Activated naive CD4-positive, alpha-beta T cell treated with anti-CD3 and anti-CD28 coated beads, Interleukin-2, amount 50 U/mL, for 16 hours (primary cell): ENCODE results near the gene IGLON5.

ENCODE experiments used
- DNase-seq: peaks from one replicate; pipeline ENCODE4 v3.0.0-alpha.2; 2020

Gene IGLON5

DNA sequence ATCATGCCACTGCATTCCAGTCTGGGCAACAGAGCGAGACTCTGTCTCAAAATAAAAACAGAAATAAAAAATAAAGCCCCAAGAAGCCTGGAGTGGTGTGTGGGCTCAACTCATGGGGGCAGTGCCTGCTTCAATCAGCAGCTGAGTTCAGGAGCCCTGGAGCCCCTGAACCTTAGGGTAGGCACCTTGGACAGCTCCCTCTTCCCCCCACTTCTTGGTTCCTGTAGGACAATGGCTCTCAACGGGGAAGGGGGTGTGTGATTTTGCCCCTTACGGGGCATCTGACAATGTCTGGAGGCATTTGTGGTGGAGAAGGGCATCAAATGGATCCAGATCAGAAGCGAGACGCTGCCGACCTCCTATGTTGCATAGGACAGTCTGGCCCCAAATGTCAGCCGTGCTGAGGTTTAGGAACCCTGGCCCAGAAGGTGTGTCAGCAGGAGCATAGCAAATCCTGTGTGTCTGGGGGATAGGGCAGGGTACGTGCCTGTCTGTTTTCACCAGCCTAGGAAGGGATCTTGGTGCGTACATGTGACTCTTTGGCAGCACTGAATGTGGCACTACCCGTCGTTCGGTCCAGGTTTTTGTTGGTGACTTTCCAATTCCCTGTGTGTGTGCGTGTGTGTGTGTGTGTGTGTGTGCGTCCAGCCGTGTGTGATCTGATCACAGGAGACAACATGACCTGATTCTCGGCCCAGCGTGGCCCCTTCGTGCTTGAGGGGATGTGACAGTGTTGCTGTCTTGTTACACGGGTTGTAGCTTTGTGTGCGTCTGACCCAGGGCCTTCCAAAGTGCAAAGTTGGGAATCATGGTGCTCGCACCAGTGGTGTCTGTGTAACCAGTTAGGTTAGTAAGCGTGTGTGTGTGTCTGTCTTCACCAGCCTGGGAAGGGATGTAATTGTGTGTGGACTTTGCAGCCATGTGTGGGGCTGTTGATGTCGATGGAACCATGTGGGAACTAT, 7.5 kb downstream of the IGLON5 start:
- DNase-seq, result no peak

DNA sequence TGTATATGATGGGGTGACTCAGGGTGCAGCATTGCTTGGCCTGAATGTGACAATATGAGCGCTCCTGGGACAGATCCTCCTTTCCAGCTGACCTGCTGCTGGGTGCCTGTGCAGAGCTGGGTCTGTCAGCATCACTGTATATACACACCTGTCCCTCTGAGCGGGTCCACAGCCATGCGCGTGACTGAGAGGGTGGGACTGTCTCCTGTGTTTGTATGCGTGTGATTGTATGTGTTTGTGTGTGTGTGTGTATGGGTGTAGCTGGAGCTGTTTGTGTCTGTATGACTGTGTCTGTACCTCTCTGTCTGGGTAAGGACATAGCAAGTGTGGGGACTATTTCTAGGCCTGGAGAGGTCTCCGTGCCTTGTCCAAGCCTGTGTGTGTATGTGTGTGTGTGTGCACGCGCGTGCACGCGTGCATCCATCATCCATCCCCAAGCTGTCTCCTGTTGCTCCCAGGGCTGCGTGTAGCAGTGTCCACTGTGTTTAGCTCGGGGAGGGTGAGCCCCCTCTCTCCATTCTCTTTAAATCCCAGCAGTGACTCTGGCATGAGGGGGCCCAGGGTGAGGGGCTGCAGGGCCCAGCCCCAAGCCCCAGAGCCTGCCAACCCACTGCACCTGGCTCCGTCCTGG, 8.3 kb downstream of the IGLON5 start:
- DNase-seq, result no peak

DNA sequence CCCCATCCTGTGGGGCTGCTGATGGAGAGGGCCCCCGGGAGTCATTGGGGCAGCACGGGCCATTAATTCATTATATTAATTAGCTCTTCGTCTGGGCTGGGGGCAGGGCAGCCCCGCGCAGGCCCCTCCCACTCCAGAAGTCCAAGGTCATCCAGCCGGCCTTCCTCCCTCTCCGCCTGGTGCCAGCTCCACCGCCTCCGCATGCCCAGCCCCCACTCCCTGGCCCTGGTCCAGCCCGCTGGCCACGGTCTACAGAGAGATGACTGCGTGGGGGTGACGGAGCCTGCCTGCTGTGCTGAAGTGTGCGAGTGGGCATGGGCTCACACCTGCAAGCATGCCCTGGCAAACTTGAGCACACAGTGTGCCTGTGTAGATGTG, 8.8 kb downstream of the IGLON5 start:
- no peak for DNase-seq

DNA sequence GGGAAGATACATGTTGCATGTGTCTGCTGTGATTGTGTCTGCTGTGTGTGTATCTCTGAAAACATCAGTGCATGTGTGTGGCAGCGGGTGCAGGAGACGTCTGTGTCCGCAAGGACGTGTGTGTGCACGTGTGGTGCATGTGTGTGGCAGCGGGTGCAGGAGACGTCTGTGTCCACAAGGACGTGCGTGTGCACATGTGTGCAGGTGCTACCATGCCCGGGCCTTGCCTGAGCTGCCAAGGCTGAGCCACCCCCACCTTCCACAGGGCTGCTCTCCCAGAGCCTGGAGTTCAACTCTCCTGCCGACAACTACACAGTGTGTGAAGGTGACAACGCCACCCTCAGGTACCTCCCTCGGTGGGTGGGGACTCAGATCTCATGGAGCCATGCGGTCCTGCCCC, 10.4 kb downstream of the IGLON5 start:
- no peak for DNase-seq

DNA sequence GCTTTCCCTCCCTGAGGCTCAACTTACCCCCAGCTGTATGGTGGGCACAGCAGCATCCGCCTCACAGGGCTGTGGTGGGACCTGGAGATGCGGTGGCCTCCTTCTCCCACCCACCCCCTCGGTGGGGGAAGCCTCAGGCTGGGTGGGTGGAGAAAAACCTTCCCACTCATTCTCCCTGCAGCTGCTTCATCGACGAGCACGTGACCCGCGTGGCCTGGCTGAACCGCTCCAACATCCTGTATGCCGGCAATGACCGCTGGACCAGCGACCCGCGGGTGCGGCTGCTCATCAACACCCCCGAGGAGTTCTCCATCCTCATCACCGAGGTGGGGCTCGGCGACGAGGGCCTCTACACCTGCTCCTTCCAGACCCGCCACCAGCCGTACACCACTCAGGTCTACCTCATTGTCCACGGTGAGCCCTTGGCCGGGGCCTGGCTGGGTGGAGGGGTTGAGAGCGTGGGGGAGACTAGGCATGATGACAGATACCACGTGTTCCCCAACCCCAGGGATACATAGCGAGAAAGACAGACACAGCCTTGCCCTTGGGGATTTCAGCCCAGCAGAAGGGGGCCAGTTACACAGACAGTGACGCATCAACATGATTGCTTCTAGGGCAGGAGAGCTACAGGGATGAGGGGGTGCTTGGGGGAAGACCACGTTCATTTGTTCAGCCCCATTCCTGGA, 12.2 kb downstream of the IGLON5 start:
- no peak for DNase-seq

DNA sequence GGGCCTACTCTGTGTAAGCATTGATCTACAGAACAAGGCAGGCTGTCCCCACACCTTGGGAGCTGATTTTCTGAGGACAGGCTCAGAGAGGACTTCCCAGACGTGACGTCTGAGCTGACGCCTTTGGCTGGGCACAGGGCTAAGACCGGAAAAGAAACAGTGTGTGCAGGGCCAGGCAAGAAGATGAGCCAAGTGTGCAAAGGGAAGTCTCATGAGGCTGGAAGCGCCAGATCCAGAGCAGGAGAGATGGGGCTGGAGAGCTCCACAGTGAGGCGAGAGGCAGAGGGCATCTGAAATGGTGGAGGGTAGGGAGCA, 12.7 kb downstream of the IGLON5 start:
- no peak for DNase-seq

DNA sequence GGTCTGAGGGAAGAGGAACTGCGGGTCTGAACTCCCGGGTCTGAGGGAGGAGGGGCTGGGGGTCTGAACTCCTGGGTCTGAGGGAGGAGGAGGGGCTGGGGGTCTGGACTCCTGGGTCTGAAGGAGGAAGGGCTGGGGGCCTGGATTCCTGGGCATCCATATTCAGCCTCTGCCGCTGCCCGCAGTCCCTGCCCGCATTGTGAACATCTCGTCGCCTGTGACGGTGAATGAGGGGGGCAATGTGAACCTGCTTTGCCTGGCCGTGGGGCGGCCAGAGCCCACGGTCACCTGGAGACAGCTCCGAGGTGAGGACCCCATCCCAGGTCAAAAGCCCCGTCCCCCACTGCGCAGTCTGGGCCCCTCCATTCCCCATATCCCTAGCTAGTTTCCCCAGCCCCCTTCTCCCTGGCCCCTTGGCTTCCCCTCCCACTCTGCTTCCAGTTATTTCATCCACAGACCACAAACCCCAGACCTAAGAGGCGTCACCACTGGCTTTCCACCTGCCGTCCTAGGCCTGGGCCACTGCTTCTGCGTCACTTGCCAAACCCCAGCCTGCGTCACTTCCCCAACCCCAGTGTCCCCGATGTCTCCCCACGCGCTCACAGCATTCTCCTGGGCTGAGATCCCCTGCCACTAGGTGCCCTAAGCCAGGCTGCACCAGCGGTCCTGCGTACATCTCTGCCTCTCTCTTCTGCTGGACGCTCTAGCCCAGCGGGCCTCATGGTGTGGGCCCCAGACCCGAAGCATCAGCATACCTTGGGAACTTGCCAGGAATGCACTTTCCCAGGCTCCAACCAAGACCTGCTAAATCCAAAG, 13.9 kb downstream of the IGLON5 start:
- DNase-seq, result no peak

DNA sequence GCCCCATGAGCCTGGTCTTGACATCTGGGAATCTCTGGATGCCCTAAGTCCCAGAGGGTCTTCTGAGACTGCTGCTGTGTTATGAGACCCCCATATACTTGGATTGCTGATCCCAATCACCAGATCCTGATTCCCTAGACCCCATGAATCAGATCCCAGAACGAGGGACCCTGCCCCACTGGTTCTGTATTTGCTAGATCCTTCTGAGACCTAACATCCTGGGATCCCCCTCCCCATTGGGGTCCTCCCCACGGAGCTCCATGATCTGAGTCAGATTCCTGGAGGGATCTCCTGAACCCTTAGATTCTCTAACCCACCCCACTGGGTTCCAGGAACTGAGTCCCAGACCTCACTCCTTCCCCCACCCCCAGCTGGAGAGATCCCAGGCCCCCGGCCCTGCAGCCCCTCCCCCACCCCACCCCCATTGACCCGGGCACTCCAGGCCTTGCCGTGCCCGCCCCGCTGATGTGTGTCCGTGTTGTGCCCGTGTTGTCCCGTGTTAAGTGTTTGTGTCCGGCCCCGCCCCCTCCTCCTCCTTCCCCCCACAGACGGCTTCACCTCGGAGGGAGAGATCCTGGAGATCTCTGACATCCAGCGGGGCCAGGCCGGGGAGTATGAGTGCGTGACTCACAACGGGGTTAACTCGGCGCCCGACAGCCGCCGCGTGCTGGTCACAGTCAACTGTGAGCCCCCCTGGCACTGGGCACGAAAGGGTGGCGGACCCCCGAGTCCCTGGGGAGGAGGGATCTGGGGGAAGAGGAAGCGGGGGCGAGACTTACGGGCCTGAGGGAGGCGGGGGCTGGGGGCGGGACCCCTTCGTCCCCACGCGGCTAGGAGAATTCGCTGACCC, 15.0 kb downstream of the IGLON5 start:
- DNase-seq, result no peak

DNA sequence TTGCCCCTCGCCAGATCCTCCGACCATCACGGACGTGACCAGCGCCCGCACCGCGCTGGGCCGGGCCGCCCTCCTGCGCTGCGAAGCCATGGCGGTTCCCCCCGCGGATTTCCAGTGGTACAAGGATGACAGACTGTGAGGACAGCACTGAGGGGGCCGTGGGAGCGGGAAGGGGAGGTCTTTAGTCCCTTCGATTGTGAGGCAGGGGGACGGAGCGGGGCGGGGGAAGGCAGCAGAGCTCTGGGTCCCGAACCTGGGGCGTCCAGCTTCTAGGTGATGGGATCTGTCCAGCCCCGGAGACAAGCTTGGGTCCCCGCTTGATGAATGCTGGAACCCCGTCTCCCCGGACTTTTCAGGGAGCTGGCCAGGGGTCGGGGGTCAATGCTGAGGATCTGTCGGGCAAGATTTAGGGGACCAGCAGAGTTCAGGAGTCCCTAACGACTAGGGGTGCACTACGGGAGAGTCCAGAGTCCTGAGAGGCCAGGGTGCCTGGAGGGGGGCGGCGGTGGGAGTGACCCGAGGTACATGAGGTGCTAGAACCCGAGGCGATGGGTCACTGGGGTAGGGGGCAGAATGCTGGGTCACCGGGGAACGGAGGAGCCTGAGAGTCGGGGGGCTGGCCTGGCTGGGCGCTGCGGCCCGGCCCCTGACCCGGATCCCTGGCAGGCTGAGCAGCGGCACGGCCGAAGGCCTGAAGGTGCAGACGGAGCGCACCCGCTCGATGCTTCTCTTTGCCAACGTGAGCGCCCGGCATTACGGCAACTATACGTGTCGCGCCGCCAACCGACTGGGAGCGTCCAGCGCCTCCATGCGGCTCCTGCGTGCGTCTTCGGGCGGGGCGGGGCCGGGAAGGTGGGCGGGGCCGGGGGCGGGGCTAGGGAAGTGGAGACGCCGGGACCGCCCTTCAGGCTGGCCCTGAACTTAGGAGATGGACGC, 15.9 kb downstream of the IGLON5 start:
- peak; percentile 45 for DNase-seq

DNA sequence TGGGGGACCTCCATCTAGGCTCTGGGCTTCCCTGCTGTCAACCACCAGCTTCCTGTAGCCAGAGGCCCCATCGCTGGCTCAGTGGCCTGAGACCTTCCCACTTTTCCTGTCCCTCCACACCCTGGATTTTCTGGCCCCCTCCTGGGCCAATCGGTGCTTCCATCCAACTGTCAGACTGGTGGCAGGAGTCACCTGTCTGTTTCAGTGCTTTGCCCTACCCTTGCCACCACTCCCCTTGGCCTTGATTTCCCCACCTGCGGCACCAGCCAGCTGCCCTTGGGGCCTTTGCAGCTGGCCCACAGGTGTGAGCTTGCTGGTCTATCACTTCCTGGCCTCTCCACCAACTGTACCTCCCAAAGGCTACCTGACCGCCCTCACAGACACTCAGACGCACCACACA, 18.0 kb downstream of the IGLON5 start:
- no peak for DNase-seq

DNA sequence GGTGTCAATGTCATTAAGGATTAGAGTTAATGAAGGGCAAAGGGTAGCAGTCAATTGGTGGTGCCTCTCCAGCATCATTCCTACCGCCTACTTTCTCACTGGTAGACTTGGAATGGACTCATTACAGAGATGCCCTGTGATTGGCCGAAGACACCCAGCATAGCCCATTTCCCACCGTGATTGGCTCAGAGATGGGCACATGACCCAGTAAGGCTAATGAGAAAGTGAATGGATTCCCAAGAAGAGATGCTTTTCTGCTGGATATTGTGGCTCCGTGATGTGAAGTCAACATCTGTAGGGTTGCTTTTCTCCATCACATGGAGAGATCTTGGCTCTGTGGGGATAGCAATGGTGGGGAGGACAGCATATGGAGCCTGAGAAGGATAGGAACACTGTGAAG, 18.9 kb downstream of the IGLON5 start:
- DNase-seq, result no peak

DNA sequence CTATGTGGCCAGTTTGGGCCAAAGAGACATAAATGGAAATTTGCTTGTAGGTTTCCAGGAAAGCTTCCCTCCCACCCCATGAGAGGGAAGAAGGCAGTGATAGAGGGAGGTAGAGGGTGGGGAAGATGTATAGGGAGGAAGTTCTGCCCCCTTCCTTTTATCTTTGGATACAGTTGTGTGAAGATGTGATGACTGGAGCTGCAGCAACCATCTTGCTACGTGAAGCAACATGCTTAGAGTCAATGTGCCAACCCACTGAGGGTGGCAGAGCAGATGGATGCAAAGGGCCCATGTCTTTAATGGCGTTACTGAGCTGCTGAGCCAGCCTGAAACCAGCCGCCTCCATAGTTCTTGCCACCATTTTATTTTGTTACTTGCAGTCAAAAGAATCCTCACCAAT, 19.7 kb downstream of the IGLON5 start:
- DNase-seq, result no peak

DNA sequence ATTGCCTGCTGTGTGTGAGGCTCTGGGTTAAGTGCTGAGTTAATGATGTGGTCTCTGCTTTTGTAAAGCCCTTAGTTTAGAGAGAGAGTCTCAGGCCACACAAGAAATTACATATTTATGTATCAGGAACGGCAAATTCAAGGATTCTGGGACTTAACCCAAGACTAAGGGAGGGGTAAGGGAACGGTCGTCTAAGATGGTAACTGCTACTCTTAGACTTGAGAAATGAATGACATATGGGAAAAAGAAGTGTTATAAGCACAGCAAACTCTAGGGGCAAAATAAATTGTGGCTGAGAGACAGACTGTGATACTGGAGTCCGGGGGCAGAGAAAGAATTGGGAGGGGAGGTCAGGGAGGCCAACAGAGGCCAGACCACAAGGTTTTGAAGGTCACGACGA, 20.3 kb downstream of the IGLON5 start:
- no peak for DNase-seq

DNA sequence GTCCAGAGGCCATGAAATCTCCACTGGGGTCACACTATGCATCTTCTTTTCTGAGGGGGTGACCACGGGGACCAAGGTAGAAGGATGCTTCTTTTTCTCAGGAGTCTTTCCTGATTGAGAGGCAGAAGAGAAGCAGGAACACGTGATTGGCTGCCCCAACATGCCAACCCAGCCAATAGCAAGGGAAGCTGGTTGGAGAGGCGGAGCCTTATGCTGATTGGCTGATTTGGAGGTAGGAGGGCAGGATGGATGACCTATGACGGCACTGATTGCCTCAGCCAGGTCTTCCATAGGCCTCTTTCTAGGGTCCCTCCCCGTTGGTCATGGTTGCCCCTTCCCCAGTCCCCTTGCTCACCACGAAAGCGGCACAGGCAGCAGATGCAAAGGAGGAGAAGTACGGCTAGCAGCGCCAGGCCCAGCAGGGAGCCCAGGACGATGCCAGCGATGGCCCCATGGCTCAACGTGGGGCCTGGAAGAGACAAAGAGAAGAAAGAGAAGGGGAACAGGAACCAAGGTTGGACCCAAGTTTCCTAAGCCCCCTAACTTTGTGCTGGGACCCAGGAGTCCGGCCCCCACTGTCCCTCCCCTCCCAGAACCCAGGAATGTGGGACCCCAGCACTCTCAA, 22.5 kb downstream of the IGLON5 start:
- no peak for DNase-seq

DNA sequence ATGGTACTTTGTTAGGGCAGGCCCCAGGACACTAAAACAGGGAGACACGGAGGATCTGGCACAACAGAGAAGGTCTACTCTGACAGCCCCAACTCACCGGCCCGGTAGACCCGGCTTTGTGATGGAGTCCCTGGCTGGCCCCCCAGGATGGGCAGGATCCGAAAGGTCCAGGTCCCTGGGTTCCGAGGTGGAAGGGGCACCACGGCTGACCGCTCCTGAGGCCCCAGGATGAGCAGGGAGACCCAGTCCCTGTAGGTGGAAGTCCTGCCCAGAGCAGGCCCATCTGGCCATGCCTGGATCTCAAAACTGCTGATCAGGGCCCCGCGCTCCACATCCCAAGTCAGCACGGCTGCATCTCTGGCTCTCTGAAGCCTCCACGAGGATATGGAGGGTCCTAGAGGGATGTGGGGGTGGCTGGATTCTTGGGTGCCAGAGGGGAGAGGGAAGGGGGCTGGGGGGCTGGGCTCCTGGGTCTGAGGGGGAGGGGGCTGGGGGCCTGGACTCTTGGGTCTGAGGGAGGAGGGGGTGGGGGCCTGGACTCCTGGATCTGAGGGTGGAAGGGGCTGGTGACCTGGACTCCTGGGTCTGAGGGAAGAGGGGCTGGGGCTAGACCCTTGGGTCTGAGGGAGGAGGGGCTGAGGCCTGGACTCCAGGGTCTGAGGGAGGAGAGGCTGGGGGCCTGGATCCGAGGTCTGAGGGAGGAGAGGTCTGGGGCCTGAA, 25.9 kb downstream of the IGLON5 start:
- DNase-seq, result no peak

DNA sequence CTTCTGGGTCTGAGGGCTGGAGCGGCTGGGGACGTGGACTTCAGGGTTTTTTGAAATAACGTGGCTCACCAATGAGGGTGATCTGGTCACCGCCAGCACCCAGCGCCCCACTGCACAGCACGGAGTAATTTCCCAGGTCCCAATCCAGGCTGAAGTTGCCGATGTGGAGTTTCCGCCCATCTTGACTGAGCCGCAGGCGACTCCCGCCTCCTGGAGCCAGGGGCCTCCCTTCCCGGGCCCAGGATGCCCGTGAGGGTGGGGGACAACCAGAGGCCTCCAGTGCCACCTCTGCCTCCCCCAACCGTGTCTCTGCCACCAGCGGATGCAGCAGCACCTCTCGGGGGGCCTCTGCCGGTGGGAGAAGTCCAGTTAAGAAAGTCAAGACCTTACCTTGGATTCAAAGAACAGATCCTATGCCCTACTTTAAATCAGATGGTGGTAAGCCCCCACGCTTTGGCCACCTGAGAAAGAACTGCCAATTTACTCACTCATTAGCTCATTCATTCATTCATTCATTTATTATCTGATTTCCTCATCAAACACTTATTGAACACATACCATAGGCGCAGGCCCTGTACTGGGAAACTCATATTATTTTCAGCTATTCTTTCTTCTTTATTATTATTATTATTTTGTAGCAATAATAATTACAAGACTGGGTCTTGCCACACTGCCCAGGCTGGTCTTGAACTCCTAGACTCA, 26.6 kb downstream of the IGLON5 start:
- DNase-seq, result no peak

DNA sequence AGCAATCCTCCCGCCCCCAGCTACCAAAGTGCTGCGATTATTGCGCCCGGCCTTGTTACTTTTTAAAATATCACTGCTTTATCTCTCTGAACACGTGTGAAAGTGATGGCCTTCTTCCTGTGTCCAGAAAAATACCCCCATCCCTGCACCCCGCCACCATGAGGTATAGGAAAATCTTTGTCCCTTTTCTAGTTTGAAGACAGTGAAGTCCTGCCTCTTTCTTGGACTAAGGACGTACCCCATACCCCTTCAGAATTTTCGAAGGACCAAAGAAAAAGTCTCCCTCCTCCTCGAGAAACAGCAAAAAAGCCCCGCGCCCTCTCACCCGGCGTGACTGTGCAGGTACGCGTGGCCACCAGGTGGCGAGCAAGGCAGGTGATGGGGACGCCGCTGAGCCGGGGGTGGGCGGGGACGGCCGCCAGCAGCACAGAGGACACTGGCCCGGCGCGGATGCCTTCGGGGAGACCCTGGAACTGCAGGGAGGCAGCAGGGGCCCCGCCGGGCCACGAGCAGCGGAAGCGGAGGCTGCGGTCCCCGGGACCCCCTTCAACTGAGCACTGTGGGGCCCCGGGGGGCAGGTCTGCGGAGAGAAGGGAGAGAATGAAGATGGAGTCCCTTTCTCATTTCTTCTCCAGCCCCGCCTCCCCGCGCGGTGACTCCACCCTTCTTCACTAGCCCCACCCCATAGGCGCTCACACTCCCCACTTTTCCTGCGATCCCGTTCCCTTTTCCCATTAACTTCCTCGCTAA, 27.3 kb downstream of the IGLON5 start:
- DNase-seq, result peak; percentile 91

DNA sequence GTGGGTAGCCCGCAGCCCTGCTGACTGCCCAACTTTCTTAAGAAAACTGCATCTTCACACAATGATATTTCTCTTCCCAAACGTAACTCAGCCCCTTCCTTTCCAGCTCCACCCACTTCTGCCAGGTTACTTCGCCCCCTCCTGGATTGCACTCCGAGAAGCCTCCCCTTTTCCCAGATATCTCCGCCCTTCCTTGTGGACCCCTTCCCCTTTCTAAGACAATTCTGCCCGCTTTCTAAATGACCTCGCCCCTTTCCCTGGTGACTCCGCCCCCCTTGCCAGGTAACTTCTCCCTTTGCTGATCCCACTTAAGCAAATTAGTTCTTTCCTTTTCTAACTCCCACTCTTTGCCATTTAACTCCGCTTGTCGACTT, 27.9 kb downstream of the IGLON5 start:
- DNase-seq, result no peak
